GM23338 (cell line): ENCODE data around the gene AUH.

Experiments used
- CTCF ChIP-seq, 2 experiments: fragments of 200-600 bp in 1 of 2; sonication (generic) in 1 of 2; conservative IDR thresholded peaks; 2 replicates each; pipeline versions ENCODE4 v1.5.1 to v1.6.1; 2016 to 2017; ENCODE audit warnings: antibody characterized with exemption in 2 of 2, low read depth in 2 of 2, mild to moderate bottlenecking in 2 of 2, moderate library complexity in 1 of 2
- EZH2 ChIP-seq: fragments of 200-600 bp; sonication (generic); IDR thresholded peaks from one replicate; pipeline ENCODE4 v1.8.0; 2017; ENCODE audit warnings: antibody characterized with exemption, mild to moderate bottlenecking, low read depth; ENCODE audit not compliant: unreplicated experiment
- EZH2phosphoT487 ChIP-seq: fragments of 200-600 bp; sonication (generic); IDR thresholded peaks from one replicate; pipeline ENCODE4 v1.8.1; 2018; ENCODE audit warnings: antibody characterized with exemption; ENCODE audit not compliant: unreplicated experiment
- JUNB ChIP-seq: IDR thresholded peaks from one replicate; pipeline ENCODE4 v1.6.1; 2016; ENCODE audit warnings: antibody characterized with exemption; ENCODE audit not compliant: unreplicated experiment
- POLR2AphosphoS5 ChIP-seq: IDR thresholded peaks from 2 replicates; pipeline ENCODE4 v1.6.1; 2016; ENCODE audit warnings: antibody characterized with exemption, low read depth
- ZNF114 ChIP-seq: fragments of 250-450 bp; sonication (Bioruptor Pico); IDR thresholded peaks from 2 replicates; pipeline ENCODE4 v1.5.0; 2020; ENCODE audit warnings: mild to moderate bottlenecking, moderate library complexity

GRCh38 chr9:91207397-91207728 lies 154.4 kb downstream of the AUH start:
- no peak for TF ChIP-seq ZNF114
- TF ChIP-seq CTCF (conservative IDR thresholded peaks at IDR 0.05; ENCODE audit: low read depth in 2 of 2) = no peak
- TF ChIP-seq EZH2 = no peak
- TF ChIP-seq EZH2phosphoT487 = no peak
- TF ChIP-seq JUNB = no peak
- TF ChIP-seq POLR2AphosphoS5 = no peak
